Neural cell (in vitro differentiated cells): ENCODE measurements around the gene ALG6.

Experiments used
- CTCF ChIP-seq: fragments of 450-650 bp; IDR thresholded peaks from 2 replicates; pipeline ENCODE4 v1.5.1; 2014; ENCODE audit warnings: antibody characterized with exemption, mild to moderate bottlenecking, moderate library complexity; ENCODE audit not compliant: poor library complexity, severe bottlenecking
- EP300 ChIP-seq: fragments of 450-650 bp; conservative IDR thresholded peaks from 2 replicates; pipeline ENCODE4 v1.6.1; 2014; ENCODE audit warnings: antibody characterized with exemption, mild to moderate bottlenecking, moderate library complexity; ENCODE audit not compliant: poor library complexity, severe bottlenecking
- EZH2 ChIP-seq: fragments of 200-600, 300-800 bp; shearing (Covaris generic), sonication (generic); IDR thresholded peaks from 2 replicates; pipeline ENCODE4 v1.6.1; 2014; ENCODE audit warnings: antibody characterized with exemption, low read length, borderline replicate concordance, mild to moderate bottlenecking; ENCODE audit not compliant: insufficient read depth, poor library complexity, severe bottlenecking
- MXI1 ChIP-seq: fragments of 450-650 bp; conservative IDR thresholded peaks from 2 replicates; pipeline ENCODE4 v1.6.1; 2014; ENCODE audit warnings: antibody characterized with exemption, mild to moderate bottlenecking; ENCODE audit not compliant: poor library complexity, severe bottlenecking
- POLR2AphosphoS5 ChIP-seq: IDR thresholded peaks from 2 replicates; pipeline ENCODE4 v1.6.1; 2012
- RAD21 ChIP-seq: fragments of 450-650 bp; conservative IDR thresholded peaks from 2 replicates; pipeline ENCODE4 v1.6.1; 2014; ENCODE audit warnings: antibody characterized with exemption, mild to moderate bottlenecking, moderate library complexity
- REST ChIP-seq: IDR thresholded peaks from 2 replicates; pipeline ENCODE4 v1.6.1; 2012; ENCODE audit warnings: borderline replicate concordance
- SMC3 ChIP-seq: fragments of 450-650 bp; conservative IDR thresholded peaks from 2 replicates; pipeline ENCODE4 v1.6.1; 2014; ENCODE audit warnings: antibody characterized with exemption, mild to moderate bottlenecking, moderate library complexity; ENCODE audit not compliant: poor library complexity
- TAF1 ChIP-seq: IDR thresholded peaks from 2 replicates; pipeline ENCODE4 v1.6.1; 2012; ENCODE audit warnings: low read depth

- TF ChIP-seq POLR2AphosphoS5 (peak; percentile 49), EZH2 (peak; percentile 95), CTCF (no peak), RAD21 (no peak), TAF1 (no peak), SMC3 (no peak), REST (no peak), MXI1 (no peak), EP300 (no peak)
Observed at GRCh38 chr1:63319046-63320021, 48.1 kb upstream of the ALG6 start.
